ENCODE data around the gene PI4KA.
"Not testable (repeated sequence)": the region's sequence is repeated elsewhere in the genome, so short reads cannot be mapped to it uniquely, and the experiment has no call there.

PI4KA gene

DNA sequence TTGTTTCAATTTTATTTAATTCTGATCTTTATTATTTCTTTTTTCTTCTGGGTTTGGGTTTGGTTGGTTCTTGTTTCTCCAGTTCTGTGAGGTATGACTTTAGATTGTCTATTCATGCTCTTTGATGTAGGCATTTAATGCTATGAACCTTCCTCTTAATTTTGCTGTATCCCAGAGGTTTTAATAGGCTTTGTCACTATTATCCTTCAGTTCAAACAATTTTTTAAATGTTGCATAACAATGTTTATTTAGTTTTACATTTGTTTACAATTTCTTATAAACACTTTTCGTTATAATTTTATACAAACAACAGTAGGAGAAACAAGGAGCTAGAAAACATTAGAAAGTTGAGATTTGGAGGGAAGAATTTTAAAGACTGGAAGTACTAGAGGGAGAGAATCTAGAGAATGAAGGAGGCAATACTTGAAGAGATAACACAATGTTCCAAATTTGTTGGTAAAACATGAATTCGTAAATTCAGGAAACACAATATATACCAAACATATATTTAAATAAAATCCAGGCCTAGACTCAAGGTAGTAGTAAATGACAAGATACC, 180.8 kb downstream of the PI4KA start:
- no peak for DNase-seq

DNA sequence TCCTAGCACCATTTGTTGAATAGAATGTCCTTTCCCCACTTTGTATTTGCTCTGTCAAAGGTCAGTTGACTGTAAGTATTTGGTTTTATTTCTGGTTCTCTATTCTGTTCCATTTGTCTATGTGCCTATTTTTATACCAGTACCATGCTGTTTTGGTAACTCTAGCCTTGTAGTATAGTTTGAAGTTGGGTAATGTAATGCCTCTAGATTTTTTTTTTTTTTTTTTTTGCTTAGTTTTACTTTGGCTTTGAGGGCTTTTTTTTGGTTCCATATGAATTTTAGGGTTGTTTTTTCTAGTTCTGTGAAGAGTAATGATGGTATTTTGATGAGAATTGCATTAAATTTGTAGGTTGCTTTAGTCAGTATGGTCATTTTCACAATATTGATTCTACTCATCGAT, 183.0 kb downstream of the PI4KA start:
- not testable (repeated sequence) for DNase-seq

DNA sequence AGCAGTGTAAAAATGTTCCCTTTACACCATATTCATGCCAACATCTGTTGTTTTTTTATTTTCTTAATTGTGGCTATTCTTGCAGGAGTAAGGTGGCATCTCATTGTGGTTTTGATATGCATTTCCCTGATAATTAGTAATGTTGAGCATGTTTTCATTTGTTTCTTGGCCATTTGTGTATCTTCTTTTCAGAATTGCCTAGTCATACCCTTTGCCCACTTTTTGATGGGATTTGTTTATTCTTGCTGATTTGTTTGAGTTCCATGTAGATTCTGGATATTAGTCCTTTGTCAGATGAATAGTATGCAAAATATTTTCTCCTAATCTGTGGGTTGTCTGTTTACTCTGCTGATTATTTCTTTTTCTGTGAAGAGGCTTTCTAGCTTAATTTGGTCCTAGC, 183.6 kb downstream of the PI4KA start:
- DNase-seq: no peak

DNA sequence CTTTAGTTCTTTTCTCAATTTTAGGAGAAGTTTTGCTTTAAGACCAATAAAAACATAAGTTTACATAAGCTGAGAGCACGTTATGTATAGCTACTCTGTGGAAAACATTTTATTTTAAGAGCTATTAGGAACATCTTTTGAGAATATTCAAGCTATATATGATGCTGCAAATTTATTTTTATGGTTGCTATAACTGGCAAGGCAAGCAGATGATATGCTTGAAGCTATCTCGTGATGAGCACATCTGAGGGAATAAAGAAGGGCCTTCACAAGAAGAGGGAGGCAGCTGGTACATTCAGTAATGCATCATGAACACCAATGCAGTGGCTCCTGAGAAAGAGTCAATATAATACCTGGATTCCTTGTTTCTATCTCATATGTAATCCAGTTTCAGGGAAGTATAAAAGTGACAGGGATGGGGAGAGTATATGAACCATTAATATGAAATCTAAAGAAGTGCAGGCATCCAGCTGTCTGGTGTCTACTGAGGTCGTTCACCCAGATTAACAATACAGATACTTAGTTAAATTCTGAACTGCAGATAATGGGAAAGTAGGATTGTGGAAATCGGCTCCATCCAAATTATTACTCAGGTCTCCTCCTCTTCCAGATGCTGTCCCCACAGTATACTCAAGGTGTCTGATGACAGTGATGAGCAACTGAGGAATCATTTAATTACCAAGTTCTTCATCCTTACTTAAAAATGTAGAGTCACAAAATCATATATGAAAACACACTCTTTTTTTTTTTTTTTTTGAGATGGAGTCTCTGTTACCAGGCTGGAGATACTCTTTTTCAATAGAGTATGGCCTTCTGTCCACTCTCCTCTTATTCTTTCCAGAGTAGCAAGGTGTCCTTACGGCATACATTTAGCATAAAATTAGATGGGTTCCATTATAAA, 185.1 kb downstream of the PI4KA start:
- no peak for DNase-seq

DNA sequence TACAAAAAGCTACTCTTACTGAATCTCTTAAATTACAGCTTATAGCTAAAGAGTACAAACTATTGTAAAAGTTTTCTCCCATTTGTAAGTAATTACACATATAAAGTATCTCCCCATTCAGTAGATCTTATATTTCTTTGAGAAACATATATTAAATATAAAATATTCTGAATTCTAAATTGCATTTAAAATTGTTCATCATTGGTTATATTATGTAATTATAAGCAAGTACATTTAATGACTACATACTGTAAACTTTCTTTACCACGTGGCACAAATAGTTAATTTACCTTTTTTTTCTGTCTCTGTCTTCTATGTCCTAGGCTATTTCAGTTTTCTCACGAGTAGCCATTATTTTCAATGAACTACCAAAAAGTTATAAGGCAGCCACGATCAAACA, 185.9 kb downstream of the PI4KA start:
- DNase-seq: no peak

DNA sequence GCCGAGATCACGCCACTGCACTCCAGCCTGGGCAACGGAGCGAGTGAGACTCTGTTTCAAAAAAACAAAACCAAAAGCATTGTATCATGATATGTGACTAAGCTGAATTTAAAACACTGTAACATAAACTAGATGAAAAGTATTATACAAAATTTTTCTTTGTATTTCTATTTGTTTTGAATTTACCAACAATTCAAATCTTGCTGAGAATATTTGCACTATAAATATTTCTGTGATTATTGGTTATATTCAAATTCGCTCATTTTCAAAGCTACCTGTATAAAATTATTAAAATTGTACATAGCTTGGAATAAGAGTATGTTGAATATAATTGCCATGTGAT, 186.6 kb downstream of the PI4KA start:
- DNase-seq: no peak

DNA sequence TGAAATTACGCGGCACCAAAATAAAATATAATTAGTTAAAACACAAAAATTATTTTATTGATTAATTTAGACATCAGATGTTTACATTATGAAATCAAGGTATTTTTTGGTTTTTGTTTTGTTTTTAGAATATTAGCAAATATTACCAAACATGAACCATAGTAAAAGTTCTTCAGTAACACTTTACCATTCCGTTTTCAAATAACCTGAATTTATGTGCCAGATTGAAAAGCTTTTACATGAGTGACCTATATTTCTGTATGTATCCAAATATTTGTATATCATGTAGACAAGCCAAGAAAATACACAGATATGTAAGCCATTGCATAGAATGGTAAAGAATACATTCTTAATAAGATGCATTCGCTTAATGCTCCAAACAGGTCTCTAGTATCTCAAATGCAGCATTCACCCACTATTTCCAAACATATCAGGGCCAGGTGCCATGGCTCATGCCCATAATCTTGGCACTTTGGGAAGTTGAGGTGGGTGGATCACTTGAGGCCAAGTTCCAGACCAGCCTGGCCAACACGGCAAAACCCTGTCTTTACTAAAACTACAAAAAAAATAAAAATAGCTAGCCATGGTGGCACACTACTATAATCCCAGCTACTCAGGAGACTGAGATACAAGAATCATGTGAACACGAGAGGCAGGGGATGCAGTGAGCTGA, 187.1 kb downstream of the PI4KA start:
- no peak for DNase-seq

DNA sequence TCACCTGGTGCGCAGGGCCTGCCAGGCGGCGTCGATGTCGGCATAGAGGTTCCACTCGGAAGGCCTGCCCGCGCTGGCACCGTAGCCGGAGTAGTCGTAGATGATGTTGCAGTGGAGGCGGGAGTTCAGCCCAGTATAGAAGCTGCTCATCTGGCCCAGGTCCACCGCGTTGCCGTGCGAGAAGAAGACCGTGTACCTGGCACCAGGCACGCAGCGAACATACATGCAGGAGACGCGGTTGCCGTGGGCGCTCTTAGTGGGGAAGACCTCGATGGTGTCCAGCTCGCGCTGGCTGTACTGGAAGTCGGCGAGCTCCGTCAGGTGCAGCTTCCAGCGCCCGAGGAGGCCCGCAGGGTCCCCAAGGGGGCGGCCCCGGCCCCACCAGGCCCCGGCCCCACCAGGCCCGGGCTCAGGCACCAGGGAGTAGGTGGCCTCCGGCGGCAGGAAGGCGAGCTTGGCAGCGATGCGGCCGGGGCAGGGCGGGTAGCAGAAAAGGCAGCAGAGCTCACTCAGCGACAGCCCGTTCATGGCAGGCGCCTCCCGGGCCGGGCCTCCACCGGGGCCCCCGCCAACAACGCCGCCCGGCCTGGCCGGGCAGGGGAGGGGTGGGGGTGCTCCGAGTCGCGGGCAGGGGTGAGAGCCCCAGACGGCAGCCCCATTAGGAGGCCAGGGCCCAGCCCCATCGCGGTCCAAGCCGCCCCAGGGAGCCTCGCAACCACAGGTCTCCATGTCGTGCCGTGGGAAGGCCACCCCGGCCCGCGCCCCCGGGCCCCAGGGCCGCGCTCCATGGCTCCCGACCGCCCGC, 188.0 kb downstream of the PI4KA start:
- DNase-seq: not testable (repeated sequence)

DNA sequence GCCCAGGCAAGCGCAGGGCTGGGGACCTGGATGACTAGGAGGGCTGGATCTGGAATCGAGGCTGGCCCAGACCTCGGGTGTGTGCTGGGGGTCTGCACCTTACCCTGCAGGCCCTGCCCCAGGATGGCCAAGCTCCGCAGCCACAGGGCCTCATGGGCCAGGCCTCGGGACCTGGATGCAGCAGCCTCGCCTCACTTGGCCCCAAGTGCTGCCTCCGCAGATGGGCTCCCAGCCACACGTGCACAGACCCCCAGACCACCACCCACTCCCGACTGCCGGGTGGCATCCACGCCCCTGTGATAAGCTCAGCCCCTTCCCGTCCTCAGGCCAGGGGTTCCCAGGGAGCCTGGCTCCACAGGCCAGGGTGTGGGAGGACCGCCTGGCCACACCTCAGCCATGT, 188.7 kb downstream of the PI4KA start:
- not testable (repeated sequence) for DNase-seq

DNA sequence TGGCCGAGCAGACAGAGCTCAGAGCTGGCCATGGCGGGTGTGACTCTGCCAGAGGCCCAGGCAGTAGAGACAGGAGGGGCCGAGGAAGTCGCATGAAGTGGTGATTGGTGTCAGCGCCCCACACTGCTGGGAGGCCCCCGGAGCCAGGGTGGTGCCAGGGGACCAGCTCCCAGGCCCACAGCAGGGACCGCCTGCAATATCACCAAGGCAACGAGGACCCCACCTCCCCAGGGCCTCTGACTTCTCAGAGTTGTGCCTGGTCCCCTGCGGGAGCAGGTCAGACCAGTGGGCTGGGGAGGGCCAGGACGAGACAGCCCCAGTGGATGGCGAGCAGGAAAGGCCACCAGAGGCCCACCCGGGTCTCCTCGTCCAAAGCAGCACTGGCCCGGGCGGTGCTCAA, 189.1 kb downstream of the PI4KA start:
- not testable (repeated sequence) for DNase-seq

DNA sequence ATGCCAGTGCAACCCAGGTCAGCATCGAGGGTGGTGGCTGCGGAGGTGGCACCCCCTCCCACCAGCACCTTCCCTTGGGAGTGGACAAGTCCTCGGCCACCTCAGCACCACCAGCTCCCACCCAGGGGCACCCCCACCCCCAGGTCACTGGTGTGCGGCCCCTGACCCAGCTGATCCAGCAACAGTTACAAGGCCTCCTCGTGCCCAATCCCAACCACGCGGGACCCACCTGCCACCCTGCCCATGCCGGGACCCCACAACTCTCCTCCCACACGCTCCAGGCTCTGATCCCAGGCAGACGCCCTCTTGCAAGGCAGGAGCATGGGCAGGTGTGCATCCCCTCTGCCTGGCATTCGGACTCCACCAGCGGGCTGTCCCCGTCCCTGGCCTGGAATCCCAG, 189.8 kb downstream of the PI4KA start:
- DNase-seq: not testable (repeated sequence)

DNA sequence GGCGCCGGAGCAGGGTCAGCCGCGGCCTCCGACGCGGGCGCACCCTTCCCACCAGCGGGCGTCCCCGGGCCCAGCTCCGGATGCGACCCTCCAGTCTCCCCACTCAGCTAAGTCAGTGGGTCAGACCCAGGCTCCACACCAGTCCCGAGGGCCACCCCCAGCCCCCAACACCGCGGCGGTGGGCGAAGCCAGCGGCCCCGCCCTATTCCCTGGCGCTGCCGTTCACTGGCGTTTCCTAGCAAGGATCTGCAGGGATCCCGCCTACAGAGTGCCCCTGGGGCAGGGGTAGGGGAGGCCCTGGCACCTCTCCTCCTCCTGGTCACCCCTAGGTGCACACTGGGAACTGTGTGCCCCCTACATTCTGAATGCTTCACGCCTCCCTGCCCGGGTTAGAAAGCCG, 190.4 kb downstream of the PI4KA start:
- not testable (repeated sequence) for DNase-seq

DNA sequence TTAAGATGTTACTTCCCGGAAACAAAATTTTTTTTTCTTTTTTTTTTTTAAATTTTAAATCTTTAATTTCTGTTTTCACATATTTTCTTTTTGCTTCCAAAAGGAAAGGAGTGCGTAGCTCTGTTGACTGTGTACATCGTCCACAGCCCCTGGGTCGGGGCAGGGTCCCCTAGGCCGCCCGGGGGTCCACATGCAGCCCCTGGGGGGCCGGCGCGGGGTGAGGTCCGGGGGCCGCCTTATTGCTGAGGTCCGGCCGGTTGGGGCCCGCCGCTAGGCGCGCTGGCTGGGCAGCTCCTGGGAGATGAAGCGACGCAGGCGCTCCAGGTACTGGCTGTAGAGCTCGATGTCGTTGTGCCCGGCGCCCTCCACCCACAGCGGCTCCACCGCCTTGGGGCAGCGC, 191.1 kb downstream of the PI4KA start:
- not testable (repeated sequence) for DNase-seq

DNA sequence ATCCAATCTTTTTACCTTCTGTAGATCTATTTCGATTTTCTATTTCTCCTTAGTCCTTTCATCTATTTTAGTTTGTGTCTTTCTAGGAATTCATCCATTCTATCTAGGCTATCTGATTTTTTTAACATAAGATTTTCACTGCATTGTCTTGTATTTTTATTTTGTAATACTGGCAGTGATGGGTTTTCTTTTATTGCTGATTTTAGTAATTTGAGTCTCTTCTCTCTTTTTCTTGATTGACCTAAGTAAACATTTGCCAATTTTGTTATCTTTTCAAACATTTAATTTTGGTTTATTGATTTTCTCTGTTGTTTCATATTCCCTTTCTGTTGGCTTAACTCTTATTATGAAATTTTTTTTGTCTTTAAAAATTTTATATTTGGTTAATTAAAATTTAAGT, 192.1 kb downstream of the PI4KA start:
- DNase-seq: no peak

DNA sequence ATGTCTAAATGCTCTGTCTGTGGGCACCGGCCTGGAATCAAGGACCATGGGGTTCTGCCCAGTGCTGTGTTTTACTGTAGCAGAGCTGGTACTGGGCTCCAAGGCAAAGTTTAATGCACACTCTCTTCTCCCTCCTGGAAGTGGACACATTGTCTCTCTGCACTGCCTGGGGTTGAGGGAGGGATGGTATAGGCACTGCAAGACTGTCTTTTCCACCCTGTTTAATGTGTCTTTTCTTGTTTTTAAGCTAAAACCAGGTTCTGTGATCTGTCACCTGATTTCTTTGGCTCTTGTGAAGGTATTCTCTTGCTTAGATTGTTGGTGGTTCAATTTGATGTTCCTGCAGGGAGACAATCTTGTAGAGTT, 194.0 kb downstream of the PI4KA start:
- DNase-seq: no peak

DNA sequence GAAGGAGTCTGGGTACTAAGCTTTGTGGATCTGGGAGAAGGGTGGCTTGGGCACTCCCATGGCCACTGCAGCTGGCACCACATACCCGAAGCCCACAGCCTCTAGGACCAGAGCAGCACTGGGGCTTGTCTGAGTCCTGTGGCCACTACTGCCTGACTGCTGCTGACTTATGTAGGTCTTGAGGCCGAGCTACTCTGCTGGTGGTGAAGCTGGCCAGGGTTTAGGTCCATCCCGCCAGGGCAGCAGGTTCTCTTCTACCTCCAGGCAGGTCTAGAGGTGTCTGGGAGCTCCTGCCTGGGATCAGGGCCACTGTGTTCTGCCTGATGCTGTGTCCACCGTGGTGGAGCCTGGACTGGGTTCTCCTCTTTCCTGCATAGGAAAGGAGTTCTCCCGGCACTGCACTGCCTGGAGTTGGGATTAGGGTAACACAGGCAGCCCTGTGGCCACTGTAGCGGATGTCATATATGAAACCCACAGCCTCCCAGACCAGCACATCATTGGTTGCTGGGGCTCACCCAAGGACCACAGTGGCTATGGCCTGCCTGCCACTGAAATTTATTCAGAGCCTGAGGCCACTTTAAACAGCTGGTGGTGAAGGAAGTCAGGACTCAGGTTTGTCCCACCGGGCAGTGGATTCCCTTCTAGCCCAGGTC, 194.5 kb downstream of the PI4KA start:
- DNase-seq: no peak

DNA sequence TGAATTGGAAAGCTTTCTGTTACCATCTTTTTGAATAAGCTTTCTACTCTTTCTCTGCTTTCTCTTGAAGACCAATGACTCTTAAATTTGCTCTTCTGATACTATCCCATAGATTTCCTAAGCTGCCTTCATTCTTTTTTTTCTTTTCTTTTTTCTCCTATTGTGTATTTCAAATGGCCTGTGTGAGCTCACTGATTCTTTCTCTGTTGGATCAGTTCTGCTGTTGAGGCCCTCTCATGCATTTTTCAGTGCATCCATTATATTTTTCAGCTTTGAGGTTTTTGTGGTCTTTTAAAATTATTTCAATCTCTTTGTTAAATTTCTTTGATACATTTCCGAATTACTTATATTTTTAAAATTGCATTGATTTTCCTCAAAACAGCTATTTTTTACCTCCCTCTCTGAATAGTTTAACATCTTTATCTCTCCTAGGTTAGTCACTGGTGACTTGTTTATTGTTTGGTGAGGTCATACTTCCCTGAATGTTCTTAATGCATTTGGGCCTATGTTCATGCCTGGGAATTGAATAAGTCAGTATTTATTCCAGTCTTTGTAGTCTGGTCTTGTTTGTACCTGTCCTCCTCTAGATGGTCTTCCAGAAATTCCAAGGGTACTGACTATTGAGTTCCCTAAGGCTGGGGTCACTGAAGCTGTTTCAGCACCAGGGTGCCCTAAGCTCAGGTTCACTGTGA, 195.3 kb downstream of the PI4KA start:
- no peak for DNase-seq

DNA sequence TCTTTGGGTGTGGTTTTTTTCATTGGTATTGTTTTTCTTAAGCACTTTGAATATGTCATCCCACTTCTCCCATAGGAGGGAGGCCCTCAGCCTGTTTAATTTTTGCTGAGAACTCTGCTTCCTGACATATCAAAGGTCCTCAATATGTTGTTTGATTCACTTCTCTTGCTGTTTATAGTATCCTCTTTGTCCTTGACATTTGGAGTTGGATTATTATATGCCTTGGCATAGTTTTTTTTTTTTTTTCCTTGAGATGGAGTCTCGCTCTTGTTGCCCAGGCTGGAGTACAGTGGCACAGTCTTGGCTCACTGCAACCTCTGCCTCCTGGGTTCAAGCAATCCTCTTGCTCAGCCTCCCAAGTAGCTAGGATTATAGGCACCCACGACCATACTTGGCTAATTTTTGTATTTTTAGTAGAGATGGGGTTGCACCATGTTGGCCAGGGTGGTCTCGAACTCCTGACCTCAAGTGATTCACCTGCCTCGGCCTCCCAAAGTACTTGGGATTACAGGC, 196.0 kb downstream of the PI4KA start:
- DNase-seq: not testable (repeated sequence)

DNA sequence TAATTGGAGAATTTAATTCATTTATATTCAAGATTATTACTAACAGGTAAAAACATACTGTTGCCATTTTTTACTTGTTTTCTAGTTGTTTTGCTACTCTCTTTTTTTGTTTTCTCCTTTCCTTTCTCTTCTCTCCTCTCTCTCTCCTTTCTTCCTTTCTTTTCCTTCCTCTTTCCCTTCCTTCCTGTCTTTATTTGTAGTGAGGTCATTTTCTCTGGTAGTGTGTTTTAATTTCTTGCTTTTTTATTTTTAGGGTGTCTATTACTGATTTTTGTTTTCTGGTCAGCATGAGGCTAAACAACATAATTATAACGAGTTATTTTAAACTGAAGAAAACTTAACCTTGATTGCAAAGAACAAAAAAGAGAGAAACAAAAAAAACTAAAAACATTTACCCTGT, 197.1 kb downstream of the PI4KA start:
- no peak for DNase-seq

DNA sequence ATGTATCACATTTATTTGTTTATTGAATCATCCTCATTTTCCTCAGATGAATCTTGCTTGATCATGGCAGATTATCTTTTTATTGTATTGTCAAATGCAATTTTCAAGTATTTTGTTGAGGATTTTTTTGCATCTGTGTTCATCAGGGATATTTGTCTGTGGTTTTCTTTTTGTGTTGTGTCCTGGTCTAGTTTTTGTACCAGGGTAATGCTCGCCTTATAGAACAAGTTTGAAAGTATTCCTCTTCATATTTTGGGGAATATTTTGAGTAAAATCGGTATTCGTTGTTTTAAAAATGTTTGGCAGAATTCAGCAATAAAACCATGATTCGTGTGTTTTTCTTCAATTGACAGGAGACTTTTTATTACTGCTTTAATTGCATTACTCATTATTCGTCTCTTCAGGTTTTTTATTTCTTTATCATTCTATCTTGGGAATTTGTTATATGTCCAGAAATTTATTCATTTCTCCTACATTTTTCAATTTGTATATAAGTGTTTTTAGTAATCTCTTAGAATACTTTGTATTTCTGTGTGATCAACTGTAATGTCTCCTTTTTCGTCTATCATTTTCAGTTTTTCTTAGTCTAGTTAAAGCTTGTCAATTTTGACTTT, 198.1 kb downstream of the PI4KA start:
- DNase-seq: no peak

DNA sequence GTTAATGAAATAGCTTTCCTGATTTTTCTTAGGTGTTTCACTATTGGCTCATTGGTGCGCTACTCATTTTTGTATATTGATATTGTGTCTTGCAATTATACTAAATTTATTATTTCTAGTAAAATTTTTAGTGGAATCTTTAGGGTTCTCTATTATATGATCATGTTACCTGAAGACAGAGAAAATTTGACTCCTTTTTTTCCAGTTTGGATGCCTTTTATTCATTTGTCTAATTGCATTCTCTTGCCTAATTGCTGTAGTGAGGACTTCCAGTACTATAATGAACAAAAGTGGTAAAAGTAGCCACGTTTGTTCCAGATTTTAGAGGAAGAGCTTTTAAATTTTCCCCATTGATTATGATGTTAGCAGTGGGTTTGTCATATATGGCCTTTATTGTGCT, 198.7 kb downstream of the PI4KA start:
- DNase-seq: no peak

DNA sequence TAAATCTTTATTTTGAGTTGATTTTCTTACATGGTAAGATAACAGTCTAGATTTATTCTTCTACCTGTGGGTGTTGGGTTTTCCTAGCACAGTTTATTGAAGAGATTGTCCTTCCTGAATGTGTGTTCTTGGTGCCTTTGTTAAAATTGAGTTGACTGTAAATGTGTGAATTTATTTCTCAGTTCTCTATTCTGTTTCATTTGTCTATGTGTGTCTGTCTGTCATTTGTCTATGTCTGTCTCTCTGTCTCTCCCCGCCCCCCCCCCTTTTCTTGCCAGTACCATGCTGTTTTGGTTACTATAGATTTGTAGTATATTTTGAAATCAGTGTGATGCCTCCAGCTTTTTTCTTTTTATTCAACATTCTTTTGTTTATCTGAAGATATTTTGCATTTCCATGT, 199.4 kb downstream of the PI4KA start:
- no peak for DNase-seq

Data from stimulated activated CD4-positive, alpha-beta T cell treated with anti-CD3 and anti-CD28 coated beads, Interleukin-4, amount 100 ng/mL, for 4 hours (primary cell).